DOHH2 (cell line): ENCODE data around the gene POU2F3.

Experiments used
- H3F3A ChIP-seq: fragments of 200-600 bp; sonication (generic), shearing (Covaris generic); 2 replicates; pipeline ENCODE4 v1.6.0; 2016; ENCODE audit warnings: antibody characterized with exemption, mild to moderate bottlenecking; ENCODE audit not compliant: control insufficient read depth, insufficient read depth
- H3K27ac ChIP-seq: fragments of 200-600 bp; sonication (generic); 2 replicates; pipeline ENCODE4 v1.5.1; 2014; ENCODE audit warnings: low read depth, mild to moderate bottlenecking, low read length, moderate library complexity
- H3K27me3 ChIP-seq: fragments of 200-600 bp; sonication (generic); 2 replicates; pipeline ENCODE4 v1.6.1; 2014; ENCODE audit warnings: mild to moderate bottlenecking, low read length, mixed read lengths; ENCODE audit not compliant: control insufficient read depth
- H3K36me3 ChIP-seq: fragments of 200-600 bp; sonication (generic); 2 replicates; pipeline ENCODE4 v1.6.1; 2014; ENCODE audit warnings: mild to moderate bottlenecking, low read length, moderate library complexity, mixed read lengths; ENCODE audit not compliant: control insufficient read depth
- H3K4me1 ChIP-seq: fragments of 200-600 bp; sonication (generic); 2 replicates; pipeline ENCODE4 v1.6.1; 2014; ENCODE audit warnings: mild to moderate bottlenecking, low read length, mixed read lengths; ENCODE audit not compliant: control insufficient read depth
- H3K4me2 ChIP-seq: fragments of 200-600 bp; sonication (generic); 2 replicates; pipeline ENCODE4 v1.6.0; 2014; ENCODE audit warnings: mild to moderate bottlenecking, low read length, moderate library complexity
- H3K4me3 ChIP-seq: fragments of 200-600 bp; sonication (generic); 2 replicates; pipeline ENCODE4 v1.5.1; 2014; ENCODE audit warnings: mild to moderate bottlenecking, low read length, mixed read lengths
- H3K79me2 ChIP-seq: fragments of 200-600 bp; sonication (generic); 2 replicates; pipeline ENCODE4 v1.6.1; 2014; ENCODE audit warnings: mild to moderate bottlenecking, low read length, mixed read lengths; ENCODE audit not compliant: control insufficient read depth
- H3K9me2 ChIP-seq: fragments of 200-600 bp; sonication (generic); replicated peaks from 2 replicates; pipeline ENCODE4 v1.6.1; 2014; ENCODE audit warnings: mild to moderate bottlenecking, low read length, mixed read lengths; ENCODE audit not compliant: control insufficient read depth
- H3K9me3 ChIP-seq: fragments of 200-600 bp; sonication (generic); 2 replicates; pipeline ENCODE4 v1.6.1; 2014; ENCODE audit warnings: antibody characterized with exemption, low read length, mixed read lengths; ENCODE audit not compliant: control insufficient read depth, insufficient read depth
- H4K20me1 ChIP-seq: fragments of 200-600 bp; sonication (generic); 2 replicates; pipeline ENCODE4 v1.6.0; 2014; ENCODE audit warnings: low read depth, mild to moderate bottlenecking, antibody characterized with exemption, low read length, moderate library complexity; ENCODE audit not compliant: control insufficient read depth, insufficient read depth
- EZH2phosphoT487 ChIP-seq: fragments of 200-600 bp; sonication (generic); IDR thresholded peaks from 2 replicates; pipeline ENCODE4 v1.6.1; 2017; ENCODE audit warnings: borderline replicate concordance, mild to moderate bottlenecking, antibody characterized with exemption, low read length, moderate library complexity, mixed read lengths
- TF ChIP-seq, protein P1 (sequence below): fragments of 200-600 bp; sonication (generic); IDR thresholded peaks from one replicate; pipeline ENCODE4 v1.5.1; 2014; ENCODE audit warnings: antibody characterized with exemption, mild to moderate bottlenecking, low read depth, low read length; ENCODE audit not compliant: poor library complexity, severe bottlenecking

Gene POU2F3

DNA sequence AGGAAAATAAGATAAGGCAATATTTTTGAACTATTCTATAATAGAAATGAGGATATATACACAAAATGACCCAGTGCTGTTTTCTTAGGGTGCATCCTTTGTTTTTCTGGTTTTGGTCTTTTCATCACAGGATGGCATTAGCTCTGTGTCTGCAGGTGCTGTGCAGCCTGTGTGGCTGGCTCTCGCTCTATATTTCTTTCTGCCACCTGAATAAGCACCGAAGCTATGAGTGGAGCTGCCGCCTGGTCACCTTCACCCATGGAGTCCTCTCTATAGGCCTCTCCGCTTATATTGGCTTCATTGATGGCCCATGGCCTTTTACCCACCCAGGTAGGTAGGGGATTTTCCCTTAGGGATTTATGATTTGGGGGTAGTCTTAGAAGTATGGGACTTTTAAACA is 87.4 kb downstream of the POU2F3 start:
- no peaks in the 10 kb centered on the region for H3K9me3 ChIP-seq
- H3K9me2 ChIP-seq, result no peaks in the 10 kb centered on the region
- H3K4me1 ChIP-seq, result peaks cover 27% of the 10 kb centered on the region
- H3K79me2 ChIP-seq, result no peaks in the 10 kb centered on the region
- peak overlapping the region; percentile 73 for H3K4me2 ChIP-seq
- H3K36me3 ChIP-seq, result no peaks in the 10 kb centered on the region
- H3F3A ChIP-seq, result peaks cover 4% of the 10 kb centered on the region
- H3K4me3 ChIP-seq, result no peak overlapping the region; the same call in 1 of the 2 replicates
- TF ChIP-seq EZH2phosphoT487, result no peak
- TF ChIP-seq, protein P1, sequence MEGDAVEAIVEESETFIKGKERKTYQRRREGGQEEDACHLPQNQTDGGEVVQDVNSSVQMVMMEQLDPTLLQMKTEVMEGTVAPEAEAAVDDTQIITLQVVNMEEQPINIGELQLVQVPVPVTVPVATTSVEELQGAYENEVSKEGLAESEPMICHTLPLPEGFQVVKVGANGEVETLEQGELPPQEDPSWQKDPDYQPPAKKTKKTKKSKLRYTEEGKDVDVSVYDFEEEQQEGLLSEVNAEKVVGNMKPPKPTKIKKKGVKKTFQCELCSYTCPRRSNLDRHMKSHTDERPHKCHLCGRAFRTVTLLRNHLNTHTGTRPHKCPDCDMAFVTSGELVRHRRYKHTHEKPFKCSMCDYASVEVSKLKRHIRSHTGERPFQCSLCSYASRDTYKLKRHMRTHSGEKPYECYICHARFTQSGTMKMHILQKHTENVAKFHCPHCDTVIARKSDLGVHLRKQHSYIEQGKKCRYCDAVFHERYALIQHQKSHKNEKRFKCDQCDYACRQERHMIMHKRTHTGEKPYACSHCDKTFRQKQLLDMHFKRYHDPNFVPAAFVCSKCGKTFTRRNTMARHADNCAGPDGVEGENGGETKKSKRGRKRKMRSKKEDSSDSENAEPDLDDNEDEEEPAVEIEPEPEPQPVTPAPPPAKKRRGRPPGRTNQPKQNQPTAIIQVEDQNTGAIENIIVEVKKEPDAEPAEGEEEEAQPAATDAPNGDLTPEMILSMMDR, result no peak
- H4K20me1 ChIP-seq, result no peaks in the 10 kb centered on the region
- no peak overlapping the region for H3K27ac ChIP-seq
- peaks cover 28% of the 10 kb centered on the region for H3K27me3 ChIP-seq

DNA sequence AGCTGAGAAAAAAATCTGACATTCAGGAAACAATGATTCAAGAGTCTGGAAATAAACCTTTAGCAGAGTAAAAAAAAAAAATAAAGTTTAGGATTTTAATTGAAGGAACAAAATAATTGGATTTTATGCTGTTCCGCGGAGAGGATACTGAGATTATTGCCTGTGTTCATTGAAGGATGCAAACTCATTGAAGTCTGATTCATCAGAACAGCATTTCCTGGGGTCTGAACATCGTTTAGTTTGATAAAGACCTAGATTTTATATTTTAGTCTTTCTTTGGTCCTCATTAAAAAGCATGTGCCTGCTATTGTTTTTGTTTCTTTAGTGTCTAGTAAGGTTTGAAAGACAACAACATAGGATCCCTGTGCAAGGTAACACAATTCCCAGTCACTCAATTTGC is 89.6 kb downstream of the POU2F3 start:
- Histone ChIP-seq H3K27ac (no peak overlapping the region), H3K4me1 (peaks cover 25% of the 10 kb centered on the region), H3K27me3 (peaks cover 14% of the 10 kb centered on the region), H4K20me1 (no peaks in the 10 kb centered on the region), H3K9me2 (no peaks in the 10 kb centered on the region), H3K4me3 (no peak overlapping the region), H3K9me3 (no peaks in the 10 kb centered on the region), H3K79me2 (no peaks in the 10 kb centered on the region), H3K4me2 (no peak overlapping the region), H3K36me3 (no peaks in the 10 kb centered on the region), H3F3A (peaks cover 4% of the 10 kb centered on the region)
- TF ChIP-seq EZH2phosphoT487, result no peak
- TF ChIP-seq, protein P1, result no peak

DNA sequence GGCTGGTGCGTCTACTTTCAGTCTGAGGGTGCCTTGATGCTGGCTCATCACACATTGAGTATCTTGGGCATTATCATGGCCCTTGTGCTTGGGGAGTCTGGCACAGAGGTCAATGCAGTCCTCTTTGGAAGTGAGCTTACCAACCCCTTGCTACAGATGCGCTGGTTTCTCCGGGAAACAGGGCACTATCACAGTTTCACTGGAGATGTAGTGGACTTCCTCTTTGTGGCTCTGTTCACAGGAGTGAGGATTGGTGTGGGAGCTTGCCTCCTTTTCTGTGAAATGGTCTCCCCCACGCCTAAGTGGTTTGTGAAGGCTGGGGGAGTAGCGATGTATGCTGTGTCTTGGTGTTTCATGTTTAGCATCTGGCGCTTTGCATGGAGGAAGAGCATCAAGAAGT is 90.1 kb downstream of the POU2F3 start:
- Histone ChIP-seq H3K4me1 (peaks cover 24% of the 10 kb centered on the region), H4K20me1 (no peaks in the 10 kb centered on the region), H3K9me3 (no peaks in the 10 kb centered on the region), H3K27me3 (peaks cover 11% of the 10 kb centered on the region), H3F3A (peaks cover 6% of the 10 kb centered on the region), H3K4me2 (no peak overlapping the region), H3K4me3 (no peak overlapping the region), H3K36me3 (no peaks in the 10 kb centered on the region), H3K9me2 (no peaks in the 10 kb centered on the region), H3K79me2 (no peaks in the 10 kb centered on the region), H3K27ac (no peak overlapping the region)
- TF ChIP-seq, protein P1, result no peak
- TF ChIP-seq EZH2phosphoT487, result no peak
